Measurements from ENCODE around the gene ARHGEF12.

ARHGEF12 gene

GRCh38 chr11:120532082-120532831 is 196.0 kb downstream of the ARHGEF12 start:
- TF ChIP-seq GATA3 (IDR thresholded peaks at IDR 0.05; ENCODE audit: low read depth, low read length) (no peak), GATA2 (IDR thresholded peaks at IDR 0.05; ENCODE audit: low read depth, low read length) (no peak)

DNA sequence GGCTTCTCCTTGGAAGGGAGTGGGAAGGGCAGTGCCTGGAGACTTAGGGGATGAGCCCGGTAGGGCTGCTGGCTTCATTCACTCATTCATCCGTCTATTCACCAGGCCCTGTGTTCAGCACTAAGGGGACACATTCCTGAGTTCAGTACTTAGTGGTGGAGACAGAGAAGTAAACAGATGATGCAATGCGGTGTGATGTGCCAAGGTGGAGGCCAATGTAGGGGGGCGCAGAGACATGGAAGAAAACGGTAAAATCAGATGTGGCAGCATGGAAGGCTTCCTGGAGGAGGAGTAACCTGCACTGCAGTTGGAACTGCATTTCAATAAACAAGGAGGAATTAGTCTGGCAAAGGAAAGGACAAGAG is 196.6 kb downstream of the ARHGEF12 start:
- TF ChIP-seq GATA2 (IDR thresholded peaks at IDR 0.05; ENCODE audit: low read depth, low read length) (no peak), GATA3 (IDR thresholded peaks at IDR 0.05; ENCODE audit: low read depth, low read length) (no peak)

GRCh38 chr11:120536091-120536796 is 200.0 kb downstream of the ARHGEF12 start:
- TF ChIP-seq GATA2 (IDR thresholded peaks at IDR 0.05; ENCODE audit: low read depth, low read length) (no peak), GATA3 (IDR thresholded peaks at IDR 0.05; ENCODE audit: low read depth, low read length) (no peak)

- no peak for TF ChIP-seq GATA3 (IDR thresholded peaks at IDR 0.05; ENCODE audit: low read depth, low read length)
- TF ChIP-seq GATA2 (IDR thresholded peaks at IDR 0.05; ENCODE audit: low read depth, low read length): no peak
These were observed 200.6 kb downstream of the ARHGEF12 start for GRCh38 chr11:120536797-120537169.

DNA sequence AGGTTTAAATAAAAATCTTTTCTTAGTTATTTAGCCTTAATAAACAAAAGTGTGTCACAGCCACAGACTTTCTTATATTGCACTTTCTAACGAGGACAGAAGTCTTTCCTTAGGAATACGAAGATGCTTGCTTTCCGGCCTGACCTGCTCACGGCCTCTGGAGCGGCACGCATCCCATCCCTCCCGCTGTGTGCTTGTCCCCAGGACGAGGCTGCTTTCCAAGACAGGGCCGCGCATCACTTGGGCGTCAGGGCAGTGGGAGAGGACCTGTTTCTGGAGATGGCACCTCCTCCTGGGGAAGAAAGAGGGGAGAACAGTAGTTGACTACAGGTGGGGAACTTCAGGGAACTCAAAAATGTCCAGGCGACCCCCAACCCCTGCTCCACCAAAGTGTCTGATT is 201.8 kb downstream of the ARHGEF12 start:
- TF ChIP-seq GATA3 (IDR thresholded peaks at IDR 0.05; ENCODE audit: low read depth, low read length): no peak
- TF ChIP-seq GATA2 (IDR thresholded peaks at IDR 0.05; ENCODE audit: low read depth, low read length): no peak

DNA sequence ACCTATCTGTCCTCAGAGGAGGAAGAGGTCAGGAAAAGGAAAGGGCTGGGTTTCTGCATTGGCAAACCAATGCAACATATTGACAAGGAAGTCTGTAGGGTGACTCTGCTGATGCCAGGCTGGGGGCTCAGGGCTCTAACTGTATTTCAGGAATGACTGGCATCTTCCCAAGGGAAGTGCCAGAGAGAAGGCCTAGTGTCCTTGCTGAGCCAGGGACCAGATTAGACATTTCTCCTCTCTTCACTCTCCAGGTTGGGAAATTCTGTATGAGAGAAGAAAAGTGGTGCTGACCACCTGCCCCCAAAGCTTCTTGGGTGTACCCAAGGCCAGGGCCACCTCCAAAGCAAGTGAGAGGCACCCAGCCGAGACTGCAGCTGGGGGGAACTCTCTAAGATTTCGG is 202.5 kb downstream of the ARHGEF12 start:
- TF ChIP-seq GATA3 (IDR thresholded peaks at IDR 0.05; ENCODE audit: low read depth, low read length): no peak
- TF ChIP-seq GATA2 (IDR thresholded peaks at IDR 0.05; ENCODE audit: low read depth, low read length): no peak

Data from SH-SY5Y (cell line).